ENCODE measurements around the gene CCNQ. TPM values are rescaled to one million over a fixed set of nuclear protein-coding genes. Genes with fewer than 3 reads are reported as not detected.

CCNQ gene
- total and polyA plus RNA-seq, 2 of the 8 experiments (the other 6 are each of a cell fraction or from before 2014, with no cell fraction given) = 16.6 to 32.1 TPM

- no peak for TF ChIP-seq TEAD4 (IDR thresholded peaks at IDR 0.05; ENCODE audit: low read depth, low read length)
- TF ChIP-seq RFX5 (IDR thresholded peaks at IDR 0.05; ENCODE audit: borderline replicate concordance, low read depth, low read length) = no peak
- no peak for TF ChIP-seq EGR1 (IDR thresholded peaks at IDR 0.05; ENCODE audit: borderline replicate concordance, low read depth, low read length)
- no peak for TF ChIP-seq BRCA1 (IDR thresholded peaks at IDR 0.05; ENCODE audit: low read depth, low read length)
- no peak for TF ChIP-seq SP2 (IDR thresholded peaks at IDR 0.05; ENCODE audit: low read length)
- TF ChIP-seq CTBP2 (IDR thresholded peaks at IDR 0.05; ENCODE audit: borderline replicate concordance, insufficient read depth, insufficient read length, low read length) = no peak
- no peak for TF ChIP-seq CHD7 (IDR thresholded peaks at IDR 0.05; ENCODE audit: insufficient replicate concordance, low read length)
- no peak for TF ChIP-seq SP1 (IDR thresholded peaks at IDR 0.05; ENCODE audit: low read depth, low read length)
- TF ChIP-seq GTF2F1 (IDR thresholded peaks at IDR 0.05; ENCODE audit: borderline replicate concordance, low read depth, low read length) = no peak
- TF ChIP-seq JUN (IDR thresholded peaks at IDR 0.05; ENCODE audit: low read depth, low read length) = no peak
These were observed 44.8 kb upstream of the CCNQ start (continued) for GRCh38 chrX:153643431-153644351.

Measured in H1 (cell line).